Gastroesophageal sphincter (tissue), 4 donors: ENCODE results near the gene TTC7B. TPM values are rescaled to one million over a fixed set of nuclear protein-coding genes. Genes with fewer than 3 reads are reported as not detected.

Source experiments
- ATAC-seq: fragments of 150-250 bp; one replicate; pipeline ENCODE4 v1.9.1; 2016; ENCODE audit warnings: mild to moderate bottlenecking, moderate library complexity
- H3K27ac ChIP-seq, 4 donors: fragments of 200-600 bp; sonication (generic) in 3 of 4; 1 replicate in 3 of 4; 2 replicates in 1 of 4; pipeline ENCODE4 v1.5.1; 2016 to 2019
- H3K27me3 ChIP-seq: fragments of 200-600 bp; sonication (generic); one replicate; pipeline ENCODE4 v1.5.1; 2019
- H3K36me3 ChIP-seq, 2 donors: fragments of 200-600 bp; sonication (generic); one replicate each; pipeline ENCODE4 v1.5.1; 2019; ENCODE audit warnings: control low read depth in 1 of 2
- H3K4me1 ChIP-seq, 3 donors: fragments of 200-600 bp; sonication (generic); 1 replicate in 2 of 3; 2 replicates in 1 of 3; pipeline ENCODE4 v1.5.1; 2016 to 2019; ENCODE audit warnings: control low read depth in 2 of 3
- H3K4me3 ChIP-seq, 2 donors: fragments of 200-600 bp; sonication (generic); one replicate each; pipeline ENCODE4 v1.5.1; 2019; ENCODE audit warnings: mild to moderate bottlenecking in 1 of 2, moderate library complexity in 1 of 2
- H3K9me3 ChIP-seq, 3 donors: fragments of 200-600 bp; sonication (generic); one replicate each; pipeline ENCODE4 v1.5.1; 2017 to 2019; ENCODE audit warnings: control low read depth in 2 of 3
- CTCF ChIP-seq, 4 experiments: fragments of 200-600 bp in 2 of 4; fragments of 450-650 bp in 2 of 4; sonication (generic) in 1 of 4; IDR thresholded peaks; one replicate each; pipeline ENCODE4 v1.5.1; 2017 to 2019; ENCODE audit warnings: antibody characterized with exemption in 4 of 4, mild to moderate bottlenecking in 2 of 4, moderate library complexity in 2 of 4
- EP300 ChIP-seq: sonication (generic); formaldehyde crosslinking; IDR thresholded peaks from one replicate; pipeline ENCODE4 v1.6.1; 2017; ENCODE audit warnings: antibody characterized with exemption, mild to moderate bottlenecking
- POLR2A ChIP-seq, 2 donors: fragments of 450-650 bp; IDR thresholded peaks; one replicate each; pipeline ENCODE4 v1.6.1; 2017; ENCODE audit warnings: antibody characterized with exemption in 2 of 2, mild to moderate bottlenecking in 2 of 2, moderate library complexity in 1 of 2
- POLR2AphosphoS5 ChIP-seq: sonication (generic); formaldehyde crosslinking; IDR thresholded peaks from one replicate; pipeline ENCODE4 v1.6.1; 2017; ENCODE audit warnings: antibody characterized with exemption
- WGBS, 2 donors: methylation state at CpG; one replicate each; pipeline ENCODE4 v1.1.5; 2018; ENCODE audit warnings: low coverage in 1 of 2; 5-methylcytosine and 5-hydroxymethylcytosine counted together
- total RNA-seq, 4 donors: library from RNA; depleted of rRNA; stranded (reverse); fragments of >200 nt; gene quantifications; one replicate each; pipeline ENCODE4 v1.1.0, GENCODE V29; 2016

Gene TTC7B
- total RNA-seq, 4 donors from 2014 or later, result 59.0 to 170 (median 64.1) TPM

GRCh38 chr14:90483117-90483516 is 333.1 kb downstream of the TTC7B start:
- Histone ChIP-seq H3K4me3 (no peak overlapping the region), H3K9me3 (peaks cover 0 to 9% (median 0%) of the 10 kb centered on the region in 3 donors), H3K4me1 (peaks cover 0 to 5% (median 0%) of the 10 kb centered on the region in 3 donors), H3K36me3 (no peaks in the 10 kb centered on the region), H3K27ac (no peak overlapping the region), H3K27me3 (no peaks in the 10 kb centered on the region)
- 70 to 88% methylated on average over 1 of the region's 2 CpGs for WGBS, 2 donors
- TF ChIP-seq CTCF (IDR thresholded peaks at IDR 0.05) (no peak), POLR2A (IDR thresholded peaks at IDR 0.05) (no peak), EP300 (no peak), POLR2AphosphoS5 (no peak)
- no peak for ATAC-seq

GRCh38 chr14:90475298-90475697 is 340.9 kb downstream of the TTC7B start:
- no peak for ATAC-seq
- Histone ChIP-seq H3K4me1 (no peaks in the 10 kb centered on the region), H3K9me3 (peaks cover 0 to 9% (median 0%) of the 10 kb centered on the region in 3 donors), H3K27me3 (no peaks in the 10 kb centered on the region), H3K27ac (no peak overlapping the region), H3K4me3 (no peak overlapping the region), H3K36me3 (no peaks in the 10 kb centered on the region)
- WGBS, 2 donors, result 76 to 88% methylated on average over 3 of the region's 3 CpGs
- TF ChIP-seq POLR2A (IDR thresholded peaks at IDR 0.05), result no peak
- TF ChIP-seq EP300, result no peak
- TF ChIP-seq POLR2AphosphoS5, result no peak
- TF ChIP-seq CTCF (IDR thresholded peaks at IDR 0.05), result no peak

Other genes with a start within 250 kb of the TTC7B start
- gene RPS6KA5, start 244.2 kb upstream of the TTC7B start, total RNA-seq, result 10 to 100 TPM; 30.8 to 48.6 (median 36.6) TPM